ENCODE measurements around the gene NEO1.
A peak's percentile ranks its signal among the peaks of the same experiment; 100 is the strongest.

Gene NEO1

GRCh38 chr15:73081321-73081958 lies 29.2 kb downstream of the NEO1 start:
- peak in 1 of 2 experiments; percentile 9 for DNase-seq

- no peak for DNase-seq
Measured at GRCh38 chr15:73082812-73083211, 30.5 kb downstream of the NEO1 start.

DNA sequence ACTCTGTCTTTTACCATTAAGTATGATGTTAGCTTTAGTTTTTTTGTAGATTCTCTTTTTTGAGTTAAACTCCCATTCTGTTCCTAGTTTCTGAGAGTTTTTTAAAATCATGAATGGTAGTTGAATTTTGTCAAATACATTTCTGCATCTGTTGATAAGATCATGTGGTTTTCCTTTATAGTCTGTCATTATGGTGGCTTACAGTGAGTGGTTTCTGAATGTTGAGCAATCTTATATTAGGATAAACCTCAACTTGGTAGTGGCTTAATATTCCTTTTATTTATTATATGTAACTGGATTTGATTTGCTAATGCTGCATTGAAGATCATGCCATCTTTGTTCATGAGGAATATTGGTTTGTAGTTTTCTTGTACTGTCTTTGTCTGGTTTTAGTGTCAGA lies 34.8 kb downstream of the NEO1 start:
- DNase-seq = no peak

DNA sequence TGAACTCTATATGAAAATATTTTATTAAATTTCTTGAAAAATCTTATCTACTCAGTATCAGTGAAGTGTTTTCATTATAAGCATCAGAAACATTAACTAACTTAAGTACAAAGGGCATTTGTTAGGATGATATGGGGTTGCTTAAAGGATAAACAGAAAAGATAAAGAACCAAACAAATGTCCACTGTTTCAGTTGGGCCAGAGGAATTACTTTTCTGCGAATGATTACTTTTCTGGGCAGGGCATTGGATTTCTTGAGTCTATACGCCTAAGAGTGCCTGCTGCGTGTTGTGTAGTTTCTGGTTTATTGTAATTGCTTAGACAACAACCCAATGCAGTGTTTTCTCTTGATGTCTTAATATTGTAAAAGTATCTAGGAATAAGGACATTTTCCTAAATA lies 52.8 kb downstream of the NEO1 start:
- DNase-seq = no peak

GRCh38 chr15:73108676-73109075 lies 56.4 kb downstream of the NEO1 start:
- DNase-seq = no peak

GRCh38 chr15:73109765-73110164 lies 57.5 kb downstream of the NEO1 start:
- DNase-seq = no peak

DNA sequence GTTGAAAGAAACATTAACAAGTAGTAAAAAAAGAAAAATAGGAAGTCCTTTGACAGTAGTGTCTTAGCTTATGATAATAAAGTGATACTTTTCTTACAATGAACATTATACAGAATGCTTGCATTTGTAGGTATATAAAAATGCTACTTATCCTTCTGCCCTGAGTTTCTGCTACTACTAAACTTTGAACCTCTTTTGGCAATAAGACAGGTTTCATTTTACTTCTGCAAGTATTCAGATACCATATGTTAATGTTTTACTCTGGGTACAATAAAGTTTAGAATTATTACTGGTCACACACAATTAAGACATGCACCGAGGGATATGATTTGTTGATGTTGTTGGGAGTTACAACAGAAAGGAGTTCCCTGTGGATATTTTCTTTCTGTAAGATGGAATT lies 57.9 kb downstream of the NEO1 start:
- no peak for DNase-seq

DNA sequence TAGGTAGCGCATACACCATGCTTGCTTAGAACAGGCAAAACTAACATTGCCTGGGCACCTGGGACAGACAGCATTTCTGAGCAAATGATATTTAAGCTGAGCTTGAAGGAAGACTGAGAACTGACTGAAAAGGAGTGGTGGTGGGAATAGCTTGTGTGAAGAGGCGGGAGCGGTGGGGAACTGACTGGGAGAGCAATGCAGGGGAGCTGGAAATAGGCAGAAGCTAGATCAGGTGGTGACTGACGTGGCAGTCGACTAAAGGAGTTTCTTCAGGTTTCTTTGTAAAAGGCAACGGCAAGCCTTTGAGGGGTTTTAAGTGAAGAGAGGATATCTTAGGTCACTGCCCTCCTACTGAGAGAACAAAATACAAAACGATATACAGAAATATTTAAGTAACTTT lies 61.8 kb downstream of the NEO1 start:
- DNase-seq = no peak

GRCh38 chr15:73116164-73116563 lies 63.9 kb downstream of the NEO1 start:
- no peak for DNase-seq

GRCh38 chr15:73118055-73118454 lies 65.8 kb downstream of the NEO1 start:
- DNase-seq = no peak

DNA sequence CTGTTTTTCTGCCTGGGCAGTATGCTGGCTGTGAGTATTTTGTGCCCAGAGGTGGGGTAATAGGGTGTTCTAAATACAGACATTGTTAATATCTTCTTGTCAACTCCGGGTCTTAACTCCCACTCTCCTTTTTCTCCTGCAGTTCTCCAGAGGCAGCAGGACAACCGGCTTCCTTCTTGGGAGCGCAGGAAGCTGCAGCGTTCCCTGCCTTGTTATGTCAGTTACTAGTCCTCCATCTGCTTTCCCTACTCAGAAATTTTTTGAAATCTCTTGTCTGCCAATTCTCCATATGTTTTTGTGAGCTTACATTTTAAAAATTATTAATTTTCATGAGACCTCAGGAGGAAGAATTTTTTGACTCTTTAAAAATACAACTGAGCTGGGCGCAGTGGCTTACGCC lies 67.2 kb downstream of the NEO1 start:
- DNase-seq = no peak

DNA sequence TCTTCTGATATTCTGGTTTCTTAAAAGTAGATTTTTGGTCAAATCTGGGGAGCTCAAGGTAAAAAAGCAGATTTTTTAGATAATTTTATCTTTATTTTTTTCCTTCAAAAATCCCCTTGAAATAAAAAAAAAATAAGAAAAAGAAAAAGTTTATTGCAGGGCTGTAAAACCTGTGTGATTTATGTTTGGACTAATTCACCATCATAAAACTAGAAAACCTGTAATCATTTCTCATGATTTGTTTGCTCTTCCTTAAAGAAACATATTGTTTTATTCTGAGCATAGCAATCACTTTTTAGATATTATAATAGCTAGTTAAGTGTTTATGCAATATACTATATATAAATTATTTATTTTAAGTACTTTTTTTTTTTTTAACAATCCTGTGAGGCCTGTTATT lies 68.0 kb downstream of the NEO1 start:
- DNase-seq = no peak

GRCh38 chr15:73125219-73125618 lies 73.0 kb downstream of the NEO1 start:
- DNase-seq = no peak

GRCh38 chr15:73127302-73127936 lies 75.2 kb downstream of the NEO1 start:
- no peak for DNase-seq

DNA sequence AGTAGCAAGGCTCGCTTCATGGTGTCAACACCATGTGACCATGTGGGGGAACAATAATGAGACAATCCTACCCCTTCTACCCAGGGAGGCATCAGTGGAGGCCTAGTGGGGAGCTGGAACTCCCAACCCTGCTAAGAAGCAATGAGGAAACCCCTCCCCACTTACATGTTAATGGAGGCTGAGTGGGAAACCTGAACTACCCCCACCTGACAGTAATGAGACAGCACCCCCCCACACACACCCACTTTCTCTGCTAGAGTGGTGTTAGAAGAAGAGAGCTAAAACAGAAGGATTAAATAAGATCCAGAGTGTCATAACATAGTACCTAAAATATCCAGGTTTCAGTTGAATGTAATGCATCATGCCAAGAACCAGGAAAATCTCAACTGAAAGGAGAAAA lies 78.6 kb downstream of the NEO1 start:
- DNase-seq = no peak

GRCh38 chr15:73134196-73134595 lies 81.9 kb downstream of the NEO1 start:
- DNase-seq = no peak

DNA sequence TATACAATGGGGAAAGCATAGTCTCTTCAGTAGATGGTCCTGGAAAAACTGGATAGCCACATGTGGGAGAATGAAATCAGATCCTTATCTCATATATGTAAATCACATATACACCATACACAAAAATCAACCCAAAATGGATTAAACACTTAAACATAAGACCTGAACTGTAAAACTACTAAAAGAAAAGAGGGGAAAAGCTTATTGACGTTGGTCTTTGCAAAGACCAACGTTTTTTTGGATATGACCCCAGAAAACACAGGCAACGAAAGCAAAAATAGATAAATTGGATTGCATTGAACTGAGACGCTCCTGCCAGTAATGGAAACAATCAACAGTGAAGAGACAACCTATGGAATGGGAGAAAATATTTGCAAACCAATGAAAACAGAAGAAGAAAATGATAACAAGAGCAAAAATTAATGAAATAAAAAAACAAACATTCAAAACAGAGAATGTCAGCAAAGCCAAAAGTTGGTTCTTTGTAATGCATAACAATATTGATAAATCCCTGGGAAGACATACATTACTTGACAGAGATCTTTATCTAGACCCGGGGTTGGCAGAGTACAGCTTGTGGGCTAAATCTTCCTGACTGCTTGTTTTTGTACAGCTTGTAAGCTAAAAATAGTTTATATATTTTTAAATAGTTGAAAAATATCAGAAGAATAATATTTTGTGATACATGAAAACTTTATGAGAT lies 86.9 kb downstream of the NEO1 start:
- DNase-seq = no peak

DNA sequence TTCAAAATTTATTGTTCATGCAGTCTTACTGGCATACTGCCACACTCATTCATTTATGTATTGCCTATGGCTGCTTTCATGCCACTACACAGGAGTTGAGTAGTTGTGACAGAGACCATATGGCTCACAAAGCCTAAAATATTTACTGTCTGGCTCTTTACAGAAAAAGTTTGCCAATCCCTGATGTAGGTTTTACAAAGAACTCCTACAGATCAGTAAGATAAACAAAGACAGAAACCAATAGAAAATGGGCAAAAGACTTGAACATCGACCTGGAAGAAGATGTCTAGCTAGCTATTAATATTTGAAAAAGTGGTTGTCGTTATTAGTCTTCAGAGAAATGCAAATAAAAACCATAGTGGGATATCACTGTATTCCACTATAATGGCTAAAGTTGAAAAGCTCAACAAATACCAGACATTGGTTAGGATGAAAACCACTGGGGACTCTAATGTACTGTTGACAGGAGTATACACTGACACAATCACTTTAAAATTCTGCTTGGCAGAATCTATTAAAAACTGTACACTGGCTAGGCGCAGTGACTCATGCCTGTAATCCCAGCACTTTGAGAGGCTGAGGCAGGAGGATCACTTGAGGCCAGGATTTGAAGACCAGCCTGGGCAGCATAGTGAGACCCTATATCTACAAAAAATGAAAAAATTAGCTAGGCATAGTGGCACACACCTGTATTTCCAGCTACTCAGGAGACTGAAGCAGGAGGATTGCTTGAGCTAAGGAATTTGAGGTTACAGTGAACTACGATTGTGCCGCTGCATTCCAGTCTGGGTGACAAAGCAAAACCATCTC lies 87.7 kb downstream of the NEO1 start:
- no peak for DNase-seq

GRCh38 chr15:73141216-73141900 lies 89.1 kb downstream of the NEO1 start:
- DNase-seq = no peak

DNA sequence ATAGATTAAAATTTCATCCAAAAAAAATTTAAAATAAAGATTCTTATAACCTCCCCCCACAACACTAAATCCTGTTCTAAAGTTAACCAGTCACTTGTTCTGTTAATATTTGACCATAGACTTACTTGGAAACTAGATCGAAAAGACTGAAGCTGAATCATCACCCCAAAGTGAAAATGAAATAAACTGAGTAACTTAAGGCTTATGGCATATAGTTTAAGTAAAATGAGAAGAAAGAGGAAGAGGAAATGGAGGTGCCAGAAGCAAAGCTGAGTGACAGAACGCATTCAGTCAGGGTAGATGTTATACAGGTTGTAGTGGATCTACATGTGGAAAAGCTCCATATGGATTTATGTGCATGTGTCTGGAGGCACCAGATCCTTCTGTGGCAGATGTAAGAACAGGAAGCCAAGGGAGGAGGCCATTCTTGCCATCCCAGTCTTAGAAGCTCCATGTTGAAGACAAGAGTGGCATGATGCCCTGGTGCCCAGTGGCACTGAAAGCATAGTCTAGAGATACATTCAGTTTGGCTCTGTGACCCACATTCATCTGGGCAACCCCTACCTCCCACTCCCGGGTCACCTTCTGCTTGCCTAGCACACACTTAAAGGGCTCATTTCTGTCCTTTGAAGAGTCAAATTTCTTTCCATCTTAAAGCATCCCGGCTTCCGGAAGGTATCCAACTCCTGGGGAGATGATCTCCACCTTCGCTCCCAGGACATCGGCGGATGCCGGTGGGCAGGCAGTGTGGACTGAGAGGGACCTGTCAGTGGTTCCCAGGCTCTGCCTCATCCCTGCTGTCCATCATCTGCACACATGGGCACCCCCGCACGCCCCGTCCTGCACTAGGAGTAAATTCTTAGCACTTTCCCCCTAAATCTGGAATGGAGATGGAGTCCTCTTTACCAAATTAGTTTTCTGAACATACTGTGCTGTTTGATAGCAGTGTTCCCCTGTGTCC lies 90.8 kb downstream of the NEO1 start:
- DNase-seq = no peak

GRCh38 chr15:73143763-73144155 lies 91.5 kb downstream of the NEO1 start:
- no peak for DNase-seq

DNA sequence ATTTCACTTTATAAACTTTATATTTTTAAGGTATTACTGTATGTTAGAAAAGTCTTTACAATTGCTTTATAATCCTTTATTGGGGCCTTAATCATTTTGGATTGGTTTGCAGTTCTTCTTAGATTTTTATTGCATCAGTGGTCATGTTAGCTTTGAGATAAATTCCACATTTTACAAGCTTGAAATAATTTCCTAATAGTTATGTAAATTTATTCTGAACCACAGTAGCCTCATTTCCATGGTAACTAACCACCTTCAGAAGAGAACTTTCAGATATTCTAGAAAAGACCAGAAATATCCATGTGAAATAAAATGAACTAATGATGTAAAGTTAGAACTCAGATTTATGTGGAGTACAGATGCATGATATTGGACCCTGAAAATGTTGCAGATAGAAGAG lies 94.2 kb downstream of the NEO1 start:
- DNase-seq = no peak

Data from cerebellar nuclear complex (tissue), 1 donor.